Heart left ventricle (tissue), 13 donors: ENCODE measurements around the gene KCND1.

ENCODE experiments used
- CTCF ChIP-seq, 12 donors: fragments of 200-600 bp; sonication (generic) in 4 of 12; IDR thresholded peaks; one replicate each; pipeline versions ENCODE4 v1.5.0 to v1.8.0; 2018 to 2022; ENCODE audit warnings: antibody characterized with exemption in 12 of 12, mild to moderate bottlenecking in 5 of 12
- POLR2A ChIP-seq, 2 donors: fragments of 450-650 bp; IDR thresholded peaks; one replicate each; pipeline ENCODE4 v1.6.1; 2017; ENCODE audit warnings: antibody characterized with exemption in 2 of 2, mild to moderate bottlenecking in 2 of 2, moderate library complexity in 2 of 2
- donor health status: ischemic (EF 13 %, LVEDD 7.1; RV severe dilation, severe dysfunction).
- donor health status: DM: no; HTN: yes; CAD: no.
- donor health status: DM: no; HTN: no; CAD: no.
- donor health status: ischemic (EF 25% LVEDD 6.9; RV normal size, moderate dysfunction).
- donor health status: ischemic (EF 25% LVEDD 5.7; RV mildly dilated, moderate dysfunction).
- donor health status: ischemic (EF 35%, LVEDD 5.7; RV mildly dilated, moderate dysfunction).
- donor health status: nonischemic (EF 11% LVEDD 7.7; RV severe dilation, severe dysfunction).
- donor health status: DM: yes; HTN: yes; CAD: no.
- donor health status: PGD.
- donor health status: ischemic (EF 29% LVEDD 5.4; RV normal size, mild dysfunction).
- donor health status: nonischemic (EF 23%, LVEDD 6.1; RV moderate dilation, normal function).

- no peak for TF ChIP-seq CTCF (IDR thresholded peaks at IDR 0.05)
- TF ChIP-seq POLR2A (IDR thresholded peaks at IDR 0.05): no peak
Measured at GRCh38 chrX:48969471-48969870, 2.2 kb downstream of the KCND1 start.
